ENCODE measurements around the gene AACS.

Gene AACS

GRCh38 chr12:125152463-125152862, 87.2 kb downstream of the AACS start:
- no peak for DNase-seq (ENCODE audit: low spot score)

- no peak for DNase-seq (ENCODE audit: low spot score)
These were observed 90.1 kb downstream of the AACS start for GRCh38 chr12:125155366-125155765.

GRCh38 chr12:125157177-125157576, 91.9 kb downstream of the AACS start:
- DNase-seq (ENCODE audit: low spot score), result no peak

GRCh38 chr12:125159702-125160101, 94.5 kb downstream of the AACS start:
- DNase-seq (ENCODE audit: low spot score), result no peak

GRCh38 chr12:125160281-125160955, 95.2 kb downstream of the AACS start:
- peak; percentile 39 for DNase-seq (ENCODE audit: low spot score)

GRCh38 chr12:125161712-125162022, 96.4 kb downstream of the AACS start:
- DNase-seq (ENCODE audit: low spot score), result peak; percentile 59

GRCh38 chr12:125162489-125163028, 97.3 kb downstream of the AACS start:
- no peak for DNase-seq (ENCODE audit: low spot score)

- no peak for DNase-seq (ENCODE audit: low spot score)
These were observed 97.9 kb downstream of the AACS start for GRCh38 chr12:125163148-125163547.

- DNase-seq (ENCODE audit: low spot score), result no peak
These were observed 99.3 kb downstream of the AACS start for GRCh38 chr12:125164541-125164940.

- no peak for DNase-seq (ENCODE audit: low spot score)
These were observed 100.8 kb downstream of the AACS start for GRCh38 chr12:125166041-125166440.

GRCh38 chr12:125167658-125168057, 102.4 kb downstream of the AACS start:
- DNase-seq (ENCODE audit: low spot score), result no peak

GRCh38 chr12:125169451-125169850, 104.2 kb downstream of the AACS start:
- DNase-seq (ENCODE audit: low spot score), result no peak

GRCh38 chr12:125169870-125170269, 104.6 kb downstream of the AACS start:
- DNase-seq (ENCODE audit: low spot score), result peak; percentile 31

GRCh38 chr12:125171267-125171666, 106.0 kb downstream of the AACS start:
- DNase-seq (ENCODE audit: low spot score), result no peak

GRCh38 chr12:125172231-125172850, 107.1 kb downstream of the AACS start:
- DNase-seq (ENCODE audit: low spot score), result no peak

GRCh38 chr12:125175576-125175975, 110.3 kb downstream of the AACS start:
- DNase-seq (ENCODE audit: low spot score), result no peak

- DNase-seq (ENCODE audit: low spot score), result no peak
These were observed 113.0 kb downstream of the AACS start for GRCh38 chr12:125178222-125178621.

GRCh38 chr12:125180144-125180543, 114.9 kb downstream of the AACS start:
- no peak for DNase-seq (ENCODE audit: low spot score)

- DNase-seq (ENCODE audit: low spot score), result no peak
These were observed 115.9 kb downstream of the AACS start for GRCh38 chr12:125181107-125181506.

GRCh38 chr12:125183187-125184067, 118.2 kb downstream of the AACS start:
- DNase-seq (ENCODE audit: low spot score), result peak; percentile 93

GRCh38 chr12:125184213-125184967, 119.2 kb downstream of the AACS start:
- no peak for DNase-seq (ENCODE audit: low spot score)

- no peak for DNase-seq (ENCODE audit: low spot score)
These were observed 120.1 kb downstream of the AACS start for GRCh38 chr12:125185311-125185739.
